NT2/D1 (cell line): ENCODE data around the gene TUBB4B.

Source experiments
- SUZ12 ChIP-seq: IDR thresholded peaks from 2 replicates; pipeline ENCODE4 v1.6.1; 2011; ENCODE audit not compliant: insufficient read length, insufficient read depth; ENCODE audit errors: extremely low read depth
- YY1 ChIP-seq: IDR thresholded peaks from 2 replicates; pipeline ENCODE4 v1.6.1; 2011; ENCODE audit not compliant: insufficient read length, insufficient read depth

GRCh38 chr9:137229903-137230704 lies 11.0 kb upstream of the TUBB4B start:
- TF ChIP-seq SUZ12 (no peak), YY1 (no peak)
